Choroid plexus epithelial cell (primary cell): Measurements from ENCODE around the gene RPL27.

Experiments
- DNase-seq: peaks from one replicate; pipeline ENCODE4 v3.0.0-alpha.2; 2010; ENCODE audit warnings: low read depth
- H3K4me3 ChIP-seq: 2 replicates; pipeline ENCODE4 v1.5.1; 2011; ENCODE audit warnings: low read depth, mild to moderate bottlenecking, control low read depth, low read length, moderate library complexity
- TF ChIP-seq, protein P1 (sequence below): conservative IDR thresholded peaks from 2 replicates; pipeline ENCODE4 v1.5.1; 2011; ENCODE audit warnings: low read depth, mild to moderate bottlenecking, control low read depth, inconsistent platforms, low read length, moderate library complexity

RPL27 gene

DNA sequence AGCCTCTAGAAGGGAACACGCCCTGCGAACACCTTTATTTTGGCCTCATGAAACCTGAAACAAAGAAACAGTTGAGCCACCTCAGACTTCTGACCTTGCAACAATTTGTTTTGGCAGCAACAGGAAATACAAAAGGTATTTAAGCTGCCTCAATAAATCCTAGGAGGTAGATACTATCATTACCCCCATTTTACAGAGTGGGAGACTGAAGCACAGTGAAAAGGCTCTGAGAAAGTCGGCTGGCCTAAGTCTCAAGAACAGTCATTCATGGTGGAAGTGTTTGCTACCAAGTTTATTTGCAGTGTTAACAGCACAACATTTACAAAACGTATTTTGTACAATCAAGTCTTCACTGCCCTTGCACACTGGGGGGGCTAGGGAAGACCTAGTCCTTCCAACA is 45.8 kb downstream of the RPL27 start:
- TF ChIP-seq, protein P1, sequence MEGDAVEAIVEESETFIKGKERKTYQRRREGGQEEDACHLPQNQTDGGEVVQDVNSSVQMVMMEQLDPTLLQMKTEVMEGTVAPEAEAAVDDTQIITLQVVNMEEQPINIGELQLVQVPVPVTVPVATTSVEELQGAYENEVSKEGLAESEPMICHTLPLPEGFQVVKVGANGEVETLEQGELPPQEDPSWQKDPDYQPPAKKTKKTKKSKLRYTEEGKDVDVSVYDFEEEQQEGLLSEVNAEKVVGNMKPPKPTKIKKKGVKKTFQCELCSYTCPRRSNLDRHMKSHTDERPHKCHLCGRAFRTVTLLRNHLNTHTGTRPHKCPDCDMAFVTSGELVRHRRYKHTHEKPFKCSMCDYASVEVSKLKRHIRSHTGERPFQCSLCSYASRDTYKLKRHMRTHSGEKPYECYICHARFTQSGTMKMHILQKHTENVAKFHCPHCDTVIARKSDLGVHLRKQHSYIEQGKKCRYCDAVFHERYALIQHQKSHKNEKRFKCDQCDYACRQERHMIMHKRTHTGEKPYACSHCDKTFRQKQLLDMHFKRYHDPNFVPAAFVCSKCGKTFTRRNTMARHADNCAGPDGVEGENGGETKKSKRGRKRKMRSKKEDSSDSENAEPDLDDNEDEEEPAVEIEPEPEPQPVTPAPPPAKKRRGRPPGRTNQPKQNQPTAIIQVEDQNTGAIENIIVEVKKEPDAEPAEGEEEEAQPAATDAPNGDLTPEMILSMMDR, result no peak
- no peak overlapping the region for H3K4me3 ChIP-seq
- DNase-seq, result no peak

DNA sequence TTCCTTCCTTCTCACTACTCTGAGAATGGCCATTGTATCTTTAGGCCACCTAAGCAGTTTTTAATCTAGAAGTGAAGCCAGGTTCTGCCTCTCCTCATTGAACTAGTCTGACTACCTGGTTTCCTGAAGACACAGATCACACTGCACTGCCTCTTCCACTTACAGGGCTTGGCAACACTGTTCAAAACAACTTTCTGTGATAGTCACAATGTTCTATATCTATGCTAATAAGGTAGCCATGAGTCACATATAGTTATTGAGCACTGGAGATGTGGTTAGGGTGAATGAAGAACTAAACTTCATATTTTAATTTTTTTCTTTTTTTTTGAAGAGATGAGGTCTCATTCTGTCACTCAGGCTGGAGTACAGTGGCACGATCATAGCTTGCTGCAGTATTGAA is 53.8 kb downstream of the RPL27 start:
- peak; percentile 11 for DNase-seq
- no peak overlapping the region for H3K4me3 ChIP-seq
- TF ChIP-seq, protein P1, result no peak
